ENCODE data around the gene ZC3H18.
"Not testable (repeated sequence)": the region's sequence is repeated elsewhere in the genome, so short reads cannot be mapped to it uniquely, and the experiment has no call there.

The ZC3H18 gene

GRCh38 chr16:88654363-88655052 lies 84.3 kb downstream of the ZC3H18 start:
- no peak for DNase-seq (ENCODE audit: low read depth in 2 of 2)

DNA sequence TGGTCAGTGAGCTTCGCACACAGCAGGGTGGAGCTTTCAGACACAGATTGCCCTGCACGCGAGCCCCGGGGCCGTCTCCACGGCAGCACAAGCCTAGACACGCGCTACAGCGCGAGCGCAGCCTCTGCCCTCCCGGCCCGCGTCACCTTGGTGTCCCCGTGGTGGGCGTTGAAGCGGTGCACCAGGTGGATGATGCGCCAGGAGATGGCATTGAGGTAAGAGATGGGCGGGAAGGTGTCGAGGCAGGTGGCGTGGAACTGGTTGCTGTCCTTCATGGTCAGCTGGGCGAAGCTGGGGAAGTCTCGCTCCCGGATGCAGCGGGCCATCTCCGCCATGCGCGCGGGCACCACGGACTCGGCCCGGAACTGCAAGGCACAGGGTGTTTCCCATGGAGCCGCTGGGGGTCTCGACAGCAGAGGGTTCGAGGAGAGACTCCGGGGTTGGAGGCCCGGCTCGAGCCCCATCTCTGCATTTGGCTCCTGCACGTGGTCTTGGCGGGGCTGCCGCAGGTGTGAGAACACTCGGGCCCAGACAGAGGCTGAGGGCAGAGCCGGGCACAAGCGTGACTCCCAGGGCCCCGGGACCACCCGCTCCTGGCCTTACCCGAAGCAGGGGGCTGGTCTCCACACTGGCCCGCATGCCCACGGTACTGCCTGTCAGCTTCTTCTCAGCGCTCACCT lies 85.0 kb downstream of the ZC3H18 start:
- no peak for DNase-seq (ENCODE audit: low read depth in 2 of 2)

DNA sequence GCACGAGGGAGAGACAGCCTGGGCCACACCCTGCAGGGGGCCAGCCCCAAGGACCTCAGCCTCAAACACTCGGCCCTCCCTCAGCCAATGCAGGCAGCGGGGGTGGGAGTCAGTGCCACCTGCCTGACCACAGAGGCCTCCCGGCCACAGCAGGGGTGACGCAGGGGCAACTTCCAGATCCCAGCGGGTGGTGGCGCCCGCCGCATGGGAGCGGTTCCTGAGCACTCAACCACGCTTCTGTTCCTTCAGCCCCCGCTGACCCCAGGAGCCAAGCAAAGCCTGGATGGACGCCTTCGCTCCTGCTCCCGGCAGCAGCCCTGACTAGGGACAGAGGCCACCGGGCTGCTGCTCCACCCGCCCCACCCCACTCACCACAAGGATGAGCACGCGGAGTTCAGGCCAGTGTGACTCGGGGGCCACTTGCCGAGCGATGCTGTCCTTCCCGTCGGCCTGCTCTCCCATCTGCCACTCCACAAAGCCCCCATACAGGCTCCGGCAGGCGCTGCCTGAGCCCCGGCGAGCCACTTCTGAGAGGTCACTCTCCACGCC lies 85.6 kb downstream of the ZC3H18 start:
- no peak for DNase-seq (ENCODE audit: low read depth in 2 of 2)

DNA sequence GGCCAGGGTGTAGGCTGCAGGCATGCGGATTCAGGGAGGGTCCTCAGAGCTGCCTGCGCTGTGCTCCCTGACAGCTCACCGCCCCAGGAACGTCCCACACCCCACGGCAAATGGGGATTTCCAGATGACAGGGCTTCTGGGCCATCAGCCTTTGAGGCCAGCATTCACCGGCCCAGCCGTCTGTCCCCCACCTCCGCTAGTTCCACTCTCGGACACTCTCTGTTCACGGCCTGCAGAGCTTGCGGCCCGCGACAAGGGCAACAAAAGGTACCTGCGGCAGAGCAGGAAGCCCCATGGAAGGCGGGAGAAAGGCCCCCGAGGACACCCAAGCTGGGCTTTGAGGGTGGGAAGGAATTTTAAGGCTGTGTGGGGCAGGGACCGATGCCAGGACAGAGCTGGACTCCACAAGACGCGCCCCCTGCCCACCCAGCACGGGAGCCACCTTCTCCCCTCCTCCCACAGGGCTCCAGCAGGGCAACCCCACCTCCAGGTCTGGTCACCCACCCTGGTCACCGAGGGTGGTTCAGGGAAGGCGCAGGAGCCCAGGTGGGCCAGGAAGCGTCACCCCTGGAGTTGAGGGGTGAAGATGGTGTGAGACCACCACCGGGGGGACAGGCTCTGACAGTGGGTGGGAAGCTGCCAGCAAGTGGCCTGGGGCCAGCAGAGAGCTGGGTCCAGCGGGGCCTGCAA lies 86.2 kb downstream of the ZC3H18 start:
- DNase-seq (ENCODE audit: low read depth in 2 of 2) = no peak

GRCh38 chr16:88657371-88657770 lies 87.2 kb downstream of the ZC3H18 start:
- DNase-seq (ENCODE audit: low read depth in 2 of 2) = no peak

DNA sequence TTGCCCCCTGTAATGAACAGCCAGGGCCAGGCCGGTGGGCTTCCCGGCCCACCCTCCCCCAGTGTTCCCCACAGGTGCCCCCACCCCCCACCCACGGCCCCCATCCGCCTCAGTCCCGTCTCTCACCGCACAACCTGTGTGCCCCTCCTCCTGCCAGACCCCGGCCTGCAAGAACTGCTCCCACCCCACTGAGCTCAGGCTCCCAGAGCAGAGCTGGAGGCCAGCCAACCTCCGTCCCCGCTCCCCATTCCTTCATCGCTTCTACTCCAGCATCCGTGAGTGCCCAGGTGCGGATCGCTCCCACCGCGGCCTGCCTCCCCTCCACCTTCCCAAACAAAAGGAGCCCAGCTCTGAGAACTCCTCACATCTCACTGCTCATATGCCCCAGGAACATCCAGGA lies 88.5 kb downstream of the ZC3H18 start:
- DNase-seq (ENCODE audit: low read depth in 2 of 2) = no peak

DNA sequence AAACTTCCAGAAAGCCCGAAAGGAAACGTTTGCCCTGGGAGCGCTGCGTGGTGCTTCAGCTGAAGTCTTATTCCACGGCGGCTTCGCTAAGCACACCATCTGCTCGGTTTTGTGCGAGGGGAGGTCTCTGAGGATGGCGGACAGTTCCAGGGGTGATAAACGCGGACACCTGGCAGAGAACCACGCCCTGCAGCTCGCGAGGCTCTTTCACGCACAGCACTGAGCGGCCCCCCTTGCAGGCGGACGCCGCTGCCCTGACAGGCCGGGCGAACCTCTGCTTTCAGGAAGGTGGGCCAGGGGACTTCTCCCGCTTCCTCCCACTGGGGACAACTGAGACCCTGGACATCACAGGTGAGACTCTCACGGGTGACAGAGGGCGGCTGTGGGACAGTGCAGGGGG lies 89.0 kb downstream of the ZC3H18 start:
- no peak for DNase-seq (ENCODE audit: low read depth in 2 of 2)

DNA sequence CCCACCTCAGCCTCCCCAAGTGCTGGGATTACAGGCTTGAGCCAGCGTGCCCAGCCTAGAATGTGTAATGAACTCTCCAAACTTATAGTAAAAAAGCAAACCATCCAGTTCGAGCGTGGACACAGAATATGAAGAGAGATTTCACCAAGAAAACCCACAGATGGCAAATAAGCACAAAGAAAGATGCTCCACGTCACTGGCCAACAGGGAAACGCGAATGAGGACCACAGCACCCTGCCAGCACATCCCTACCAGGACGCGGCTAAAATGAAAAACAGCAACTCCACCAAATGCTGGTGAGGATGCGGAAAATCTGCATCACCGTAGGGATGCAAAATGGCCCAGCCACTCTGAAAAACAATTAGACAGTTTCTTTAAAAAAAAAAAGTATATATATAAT lies 91.3 kb downstream of the ZC3H18 start:
- no peak for DNase-seq (ENCODE audit: low read depth in 2 of 2)

DNA sequence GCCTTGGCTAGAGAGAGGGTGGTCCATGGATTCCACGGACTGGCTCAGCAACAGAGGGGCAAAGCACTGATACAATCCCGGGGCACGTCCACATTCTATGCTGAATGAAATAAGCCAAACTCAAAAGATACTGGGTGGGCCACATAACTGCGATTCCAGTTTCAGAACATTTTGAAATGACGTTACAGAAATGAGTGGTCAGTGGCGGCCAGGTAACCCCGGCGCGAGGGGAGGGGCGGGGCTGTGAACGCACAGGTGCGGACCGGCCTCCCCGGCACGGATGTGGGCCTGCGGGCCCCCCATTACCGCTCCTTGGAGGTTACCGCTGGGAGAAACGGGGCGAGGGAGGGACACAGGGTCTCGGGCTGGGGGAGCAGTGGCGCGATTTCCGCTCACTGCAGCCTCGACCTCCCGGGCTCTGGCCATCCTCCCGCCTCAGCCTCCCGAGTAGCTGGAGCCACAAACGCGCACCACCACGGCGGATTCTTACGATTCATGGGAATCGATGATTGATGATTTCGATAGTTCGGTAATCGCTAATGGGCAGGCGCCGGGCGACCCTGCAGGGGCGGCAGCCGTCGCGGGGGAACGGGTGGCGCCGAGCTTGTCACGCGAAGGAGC lies 92.1 kb downstream of the ZC3H18 start:
- DNase-seq (ENCODE audit: low read depth in 2 of 2) = no peak

- peak; percentile 95 to 97 for DNase-seq (ENCODE audit: low read depth in 2 of 2)
Observed at GRCh38 chr16:88662843-88663606, 92.8 kb downstream of the ZC3H18 start, which contains the start of gene MVD. MVD (minus strand) TSS chr16:88663091; CDS start chr16:88663080, 11 bp downstream.

- no peak for DNase-seq (ENCODE audit: low read depth in 2 of 2)
Observed at GRCh38 chr16:88665148-88665547, 94.9 kb downstream of the ZC3H18 start.

- DNase-seq (ENCODE audit: low read depth in 2 of 2) = no peak
Observed at GRCh38 chr16:88665570-88665969, 95.4 kb downstream of the ZC3H18 start.

- no peak for DNase-seq (ENCODE audit: low read depth in 2 of 2)
Observed at GRCh38 chr16:88667461-88667860, 97.3 kb downstream of the ZC3H18 start.

- not testable (repeated sequence) for DNase-seq (ENCODE audit: low read depth in 2 of 2)
Observed at GRCh38 chr16:88669493-88669892, 99.3 kb downstream of the ZC3H18 start.

DNA sequence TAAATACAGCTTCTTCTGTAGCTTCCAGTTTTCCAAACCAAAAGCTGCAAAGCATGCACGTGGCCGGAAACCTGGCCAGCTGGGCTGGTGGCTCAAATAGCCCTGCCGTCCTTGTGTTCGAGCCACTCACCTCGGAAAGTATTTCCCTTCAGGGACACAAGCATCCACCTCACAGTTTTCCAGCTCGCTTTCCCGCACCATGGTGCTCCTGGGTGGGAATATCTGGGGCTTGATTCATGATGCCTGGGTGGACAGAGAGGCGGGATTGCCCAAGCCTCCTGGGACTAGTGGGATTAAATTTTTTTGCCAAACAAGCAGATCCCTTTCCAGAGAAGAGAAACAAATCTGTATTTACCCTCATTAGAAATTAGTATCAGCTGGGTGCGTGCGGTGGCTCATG lies 99.8 kb downstream of the ZC3H18 start:
- DNase-seq (ENCODE audit: low read depth in 2 of 2) = no peak

GRCh38 chr16:88671806-88672205 lies 101.6 kb downstream of the ZC3H18 start:
- no peak for DNase-seq (ENCODE audit: low read depth in 2 of 2)

- DNase-seq (ENCODE audit: low read depth in 2 of 2) = no peak
Observed at GRCh38 chr16:88672776-88673175, 102.6 kb downstream of the ZC3H18 start.

GRCh38 chr16:88673716-88674379 lies 103.6 kb downstream of the ZC3H18 start:
- DNase-seq (ENCODE audit: low read depth in 2 of 2) = no peak

- DNase-seq (ENCODE audit: low read depth in 2 of 2) = no peak
Observed at GRCh38 chr16:88676502-88677242, 106.5 kb downstream of the ZC3H18 start.

DNA sequence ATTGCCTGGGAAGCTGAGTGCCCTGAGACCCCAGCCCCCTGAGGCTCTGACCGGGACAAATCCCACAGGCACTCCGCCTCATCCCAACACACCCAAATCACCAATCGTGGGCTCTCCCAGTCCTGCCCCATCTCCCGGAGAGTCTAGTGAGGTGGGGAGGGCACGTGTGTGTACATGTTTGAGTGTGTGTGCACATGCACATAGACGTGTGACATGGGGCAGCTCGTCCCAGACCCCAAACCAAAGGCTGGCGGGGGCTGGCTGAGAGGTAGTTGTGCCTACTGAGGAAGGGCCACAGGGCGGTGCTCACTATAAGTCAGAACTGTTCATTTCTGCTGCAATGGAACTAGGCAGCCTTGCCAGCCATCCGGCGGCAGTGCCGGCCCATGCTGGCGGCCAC lies 107.5 kb downstream of the ZC3H18 start:
- DNase-seq (ENCODE audit: low read depth in 2 of 2) = no peak

Data from stimulated activated CD8-positive, alpha-beta memory T cell treated with anti-CD3 and anti-CD28 coated beads, Interleukin-15, amount 100 ng/mL, for 48 hours (primary cell).